Mesenchymal stem cell (in vitro differentiated cells and primary cell): ENCODE results near the gene RPEL1.

Experiments
- DNase-seq: peaks from one replicate; pipeline ENCODE4 v3.0.0-alpha.2; 2013
- H2AFZ ChIP-seq: one replicate; pipeline ENCODE4 v1.6.1; 2013; ENCODE audit warnings: low read depth, mild to moderate bottlenecking, control low read depth, inconsistent platforms, low read length, moderate library complexity
- H2AK5ac ChIP-seq: 2 replicates; pipeline ENCODE4 v1.6.1; 2013; ENCODE audit warnings: low read length, moderate library complexity, mild to moderate bottlenecking, inconsistent platforms; ENCODE audit not compliant: severe bottlenecking
- H2BK120ac ChIP-seq: one replicate; pipeline ENCODE4 v1.6.1; 2013; ENCODE audit warnings: low read depth, mild to moderate bottlenecking, inconsistent platforms, low read length, moderate library complexity
- H2BK12ac ChIP-seq, 2 experiments: one replicate each; pipeline ENCODE4 v1.6.1; 2013; ENCODE audit warnings: inconsistent platforms in 2 of 2, low read length in 2 of 2, mild to moderate bottlenecking in 2 of 2, moderate library complexity in 2 of 2, control low read depth in 1 of 2
- H2BK15ac ChIP-seq: one replicate; pipeline ENCODE4 v1.6.1; 2013; ENCODE audit warnings: mild to moderate bottlenecking, low read depth, inconsistent platforms; ENCODE audit not compliant: poor library complexity, severe bottlenecking
- H2BK5ac ChIP-seq: 2 replicates; pipeline ENCODE4 v1.6.1; 2013; ENCODE audit warnings: low read depth, mild to moderate bottlenecking, low read length, control low read depth, inconsistent platforms; ENCODE audit not compliant: poor library complexity, severe bottlenecking
- H3K14ac ChIP-seq, 2 experiments: one replicate each; pipeline ENCODE4 v1.6.1; 2013; ENCODE audit warnings: inconsistent platforms in 2 of 2, low read length in 2 of 2, control low read depth in 1 of 2, mild to moderate bottlenecking in 1 of 2, moderate library complexity in 1 of 2
- H3K18ac ChIP-seq, 2 experiments: one replicate each; pipeline ENCODE4 v1.6.1; 2013; ENCODE audit warnings: inconsistent platforms in 2 of 2, low read length in 2 of 2, control low read depth in 1 of 2, low read depth in 1 of 2, mild to moderate bottlenecking in 1 of 2
- H3K23ac ChIP-seq, 2 experiments: one replicate each; pipeline ENCODE4 v1.6.1; 2013; ENCODE audit warnings: inconsistent platforms in 2 of 2, low read length in 2 of 2, mild to moderate bottlenecking in 2 of 2, moderate library complexity in 2 of 2, control low read depth in 1 of 2
- H3K27ac ChIP-seq: 2 replicates; pipeline ENCODE4 v1.5.1; 2013; ENCODE audit warnings: mild to moderate bottlenecking, moderate library complexity, low read length, control low read depth, inconsistent platforms; ENCODE audit not compliant: poor library complexity, severe bottlenecking
- H3K27me3 ChIP-seq, 2 experiments: 2 replicates each; pipeline versions ENCODE4 v1.6.1 to v1.7.0; 2013; ENCODE audit warnings: low read length in 2 of 2, mild to moderate bottlenecking in 2 of 2, moderate library complexity in 2 of 2, control low read depth in 1 of 2, inconsistent platforms in 1 of 2; ENCODE audit not compliant: control insufficient read depth in 1 of 2, insufficient read depth in 1 of 2
- H3K36me3 ChIP-seq, 2 experiments: 2 replicates each; pipeline versions ENCODE4 v1.6.1 to v1.7.0; 2013; ENCODE audit warnings: low read length in 2 of 2, control low read depth in 1 of 2, inconsistent platforms in 1 of 2, low read depth in 1 of 2, mild to moderate bottlenecking in 1 of 2; ENCODE audit not compliant: insufficient read depth in 2 of 2, control insufficient read depth in 1 of 2
- H3K4ac ChIP-seq, 2 experiments: one replicate each; pipeline ENCODE4 v1.6.1; 2013; ENCODE audit warnings: inconsistent platforms in 2 of 2, low read length in 2 of 2, mild to moderate bottlenecking in 2 of 2, moderate library complexity in 2 of 2, control low read depth in 1 of 2, low read depth in 1 of 2
- H3K4me1 ChIP-seq: 2 replicates; pipeline ENCODE4 v1.6.1; 2013; ENCODE audit warnings: low read depth, low read length, control low read depth; ENCODE audit not compliant: control insufficient read depth, insufficient read depth
- H3K4me2 ChIP-seq: 2 replicates; pipeline ENCODE4 v1.6.1; 2013; ENCODE audit warnings: low read length, mild to moderate bottlenecking, inconsistent platforms; ENCODE audit not compliant: poor library complexity, severe bottlenecking
- H3K4me3 ChIP-seq, 2 experiments: 2 replicates each; pipeline versions ENCODE4 v1.5.1 to v1.7.0; 2013; ENCODE audit warnings: low read length in 2 of 2, mild to moderate bottlenecking in 2 of 2, control low read depth in 1 of 2, low read depth in 1 of 2; ENCODE audit not compliant: insufficient read depth in 1 of 2
- H3K79me1 ChIP-seq: replicated peaks from 2 replicates; pipeline ENCODE4 v1.6.1; 2013; ENCODE audit warnings: mild to moderate bottlenecking, control low read depth, low read length, inconsistent platforms; ENCODE audit not compliant: poor library complexity, severe bottlenecking
- H3K9ac ChIP-seq: 2 replicates; pipeline ENCODE4 v1.7.0; 2013; ENCODE audit warnings: mild to moderate bottlenecking, low read length, moderate library complexity
- H3K9me3 ChIP-seq: 2 replicates; pipeline ENCODE4 v1.7.0; 2013; ENCODE audit warnings: mild to moderate bottlenecking, low read length; ENCODE audit not compliant: control insufficient read depth
- H4K8ac ChIP-seq: one replicate; pipeline ENCODE4 v1.6.1; 2013; ENCODE audit warnings: inconsistent platforms, mild to moderate bottlenecking, low read length, moderate library complexity
- H4K91ac ChIP-seq: one replicate; pipeline ENCODE4 v1.6.1; 2013; ENCODE audit warnings: mild to moderate bottlenecking, low read length, inconsistent platforms
- WGBS: methylation state at CpG from one replicate; pipeline ENCODE4 v1.1.7; 2013; ENCODE audit warnings: mixed read lengths; 5-methylcytosine and 5-hydroxymethylcytosine counted together

Gene RPEL1

GRCh38 chr10:103280506-103280905 lies 34.8 kb downstream of the RPEL1 start:
- no peak overlapping the region for H3K4me2 ChIP-seq
- H3K18ac ChIP-seq = no peak overlapping the region
- H2BK12ac ChIP-seq = no peak overlapping the region
- peaks cover 3% of the 10 kb centered on the region in 2 experiments for H3K36me3 ChIP-seq
- H2BK15ac ChIP-seq = no peak overlapping the region
- no peaks in the 10 kb centered on the region for H3K79me1 ChIP-seq
- H3K4ac ChIP-seq = no peak overlapping the region
- no peak overlapping the region for H3K27ac ChIP-seq
- no peak for DNase-seq
- H4K8ac ChIP-seq = no peak overlapping the region
- no peaks in the 10 kb centered on the region for H3K9me3 ChIP-seq
- no peak overlapping the region for H3K9ac ChIP-seq
- WGBS = 89% methylated on average over 2 of the region's 2 CpGs
- no peak overlapping the region for H3K14ac ChIP-seq
- no peak overlapping the region for H2BK120ac ChIP-seq
- no peak overlapping the region for H4K91ac ChIP-seq
- H3K4me1 ChIP-seq = peaks cover 19% of the 10 kb centered on the region
- H2BK5ac ChIP-seq = no peak overlapping the region
- no peak overlapping the region for H2AK5ac ChIP-seq
- peaks cover 58 to 74% of the 10 kb centered on the region in 2 experiments for H3K27me3 ChIP-seq
- no peak overlapping the region for H2AFZ ChIP-seq
- H3K23ac ChIP-seq = no peak overlapping the region
- peak overlapping the region in 1 of 2 experiments; percentile 77 for H3K4me3 ChIP-seq

GRCh38 chr10:103281753-103282152 lies 36.1 kb downstream of the RPEL1 start:
- Histone ChIP-seq H2AK5ac (no peak overlapping the region), H3K4me1 (peaks cover 18% of the 10 kb centered on the region), H3K27me3 (peaks cover 50 to 65% of the 10 kb centered on the region in 2 experiments), H3K4me3 (peak overlapping the region in 1 of 2 experiments; percentile 52), H3K27ac (no peak overlapping the region), H4K91ac (no peak overlapping the region), H3K9ac (no peak overlapping the region), H2BK120ac (no peak overlapping the region), H3K9me3 (no peaks in the 10 kb centered on the region), H3K23ac (no peak overlapping the region), H2BK5ac (no peak overlapping the region), H3K4ac (no peak overlapping the region), H3K36me3 (peaks cover 3 to 5% of the 10 kb centered on the region in 2 experiments), H2BK12ac (no peak overlapping the region), H3K18ac (no peak overlapping the region), H3K79me1 (no peaks in the 10 kb centered on the region), H2AFZ (no peak overlapping the region), H3K4me2 (no peak overlapping the region), H2BK15ac (no peak overlapping the region), H4K8ac (no peak overlapping the region), H3K14ac (no peak overlapping the region)
- no peak for DNase-seq
- WGBS = 3% methylated on average over 13 of the region's 14 CpGs

- no CpG with 5 or more reads among the region's 1 CpG for WGBS
- Histone ChIP-seq H2AK5ac (no peak overlapping the region), H3K79me1 (no peaks in the 10 kb centered on the region), H3K4me1 (peaks cover 6% of the 10 kb centered on the region), H3K9ac (no peak overlapping the region), H4K8ac (no peak overlapping the region), H3K14ac (no peak overlapping the region), H3K27ac (no peak overlapping the region), H2AFZ (no peak overlapping the region), H3K23ac (no peak overlapping the region), H2BK120ac (no peak overlapping the region), H3K4me3 (no peak overlapping the region), H3K36me3 (peaks cover 0 to 15% of the 10 kb centered on the region in 2 experiments), H2BK15ac (no peak overlapping the region), H3K9me3 (no peaks in the 10 kb centered on the region), H2BK5ac (no peak overlapping the region), H3K27me3 (peaks cover 48 to 64% of the 10 kb centered on the region in 2 experiments), H2BK12ac (no peak overlapping the region), H3K4me2 (no peak overlapping the region), H3K4ac (no peak overlapping the region), H3K18ac (no peak overlapping the region), H4K91ac (no peak overlapping the region)
- no peak for DNase-seq
Observed at GRCh38 chr10:103282961-103283360, 37.3 kb downstream of the RPEL1 start.

GRCh38 chr10:103284170-103284569 lies 38.5 kb downstream of the RPEL1 start:
- H3K27me3 ChIP-seq = peaks cover 43 to 61% of the 10 kb centered on the region in 2 experiments
- H4K91ac ChIP-seq = no peak overlapping the region
- no peak overlapping the region for H2BK5ac ChIP-seq
- H4K8ac ChIP-seq = no peak overlapping the region
- no peaks in the 10 kb centered on the region for H3K9me3 ChIP-seq
- H3K79me1 ChIP-seq = no peaks in the 10 kb centered on the region
- H3K4me2 ChIP-seq = no peak overlapping the region
- H3K23ac ChIP-seq = no peak overlapping the region
- no peak overlapping the region for H2BK12ac ChIP-seq
- H2AK5ac ChIP-seq = no peak overlapping the region
- peaks cover 4% of the 10 kb centered on the region for H3K4me1 ChIP-seq
- no peak overlapping the region for H3K14ac ChIP-seq
- DNase-seq = peak; percentile 68
- H2BK120ac ChIP-seq = no peak overlapping the region
- H2BK15ac ChIP-seq = no peak overlapping the region
- H3K18ac ChIP-seq = no peak overlapping the region
- WGBS = 73% methylated on average over 6 of the region's 11 CpGs
- H3K27ac ChIP-seq = no peak overlapping the region
- H3K9ac ChIP-seq = no peak overlapping the region
- peaks cover 0 to 27% of the 10 kb centered on the region in 2 experiments for H3K36me3 ChIP-seq
- H2AFZ ChIP-seq = no peak overlapping the region
- H3K4me3 ChIP-seq = no peak overlapping the region
- no peak overlapping the region for H3K4ac ChIP-seq
